Gastroesophageal sphincter (tissue), 3 donors: ENCODE data around the gene TOP3A.

Source experiments
- CTCF ChIP-seq, 4 experiments: fragments of 200-600 bp in 2 of 4; fragments of 450-650 bp in 2 of 4; sonication (generic) in 1 of 4; IDR thresholded peaks; one replicate each; pipeline ENCODE4 v1.5.1; 2017 to 2019; ENCODE audit warnings: antibody characterized with exemption in 4 of 4, mild to moderate bottlenecking in 2 of 4, moderate library complexity in 2 of 4
- EP300 ChIP-seq: sonication (generic); formaldehyde crosslinking; IDR thresholded peaks from one replicate; pipeline ENCODE4 v1.6.1; 2017; ENCODE audit warnings: antibody characterized with exemption, mild to moderate bottlenecking
- POLR2A ChIP-seq, 2 donors: fragments of 450-650 bp; IDR thresholded peaks; one replicate each; pipeline ENCODE4 v1.6.1; 2017; ENCODE audit warnings: antibody characterized with exemption in 2 of 2, mild to moderate bottlenecking in 2 of 2, moderate library complexity in 1 of 2

- TF ChIP-seq EP300 (no peak), CTCF (IDR thresholded peaks at IDR 0.05) (no peak), POLR2A (IDR thresholded peaks at IDR 0.05) (no peak)
Measured at GRCh38 chr17:18234853-18235380, 79.9 kb downstream of the TOP3A start.
